NOMO-1 (cell line): ENCODE data around the gene KCNAB3.

Experiments used
- DNase-seq, 2 experiments: peaks; one replicate each; lab custom pipeline; 2025; ENCODE audit not compliant: unreplicated experiment in 2 of 2; lab: John Stamatoyannopoulos, UW

Gene KCNAB3

DNA sequence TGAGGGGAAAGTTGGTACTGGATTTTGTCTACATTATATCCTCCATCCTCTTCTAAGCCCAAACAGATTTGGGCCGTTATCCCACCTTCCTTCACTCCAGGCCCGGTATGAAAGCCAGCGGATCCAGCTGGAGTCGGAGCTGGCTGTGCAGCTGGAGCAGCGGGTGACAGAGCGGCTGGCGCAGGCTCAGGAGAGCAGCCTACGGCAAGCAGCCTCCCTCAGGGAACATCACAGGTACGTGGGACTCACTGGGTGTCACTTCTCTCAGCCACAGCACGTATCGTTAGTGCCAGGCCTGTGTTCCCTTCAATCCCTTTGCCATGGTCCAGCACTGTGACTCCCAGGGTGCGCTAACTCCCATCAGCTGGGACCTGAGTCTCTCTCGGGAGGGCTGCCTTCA is 13.6 kb upstream of the KCNAB3 start:
- no peak for DNase-seq

DNA sequence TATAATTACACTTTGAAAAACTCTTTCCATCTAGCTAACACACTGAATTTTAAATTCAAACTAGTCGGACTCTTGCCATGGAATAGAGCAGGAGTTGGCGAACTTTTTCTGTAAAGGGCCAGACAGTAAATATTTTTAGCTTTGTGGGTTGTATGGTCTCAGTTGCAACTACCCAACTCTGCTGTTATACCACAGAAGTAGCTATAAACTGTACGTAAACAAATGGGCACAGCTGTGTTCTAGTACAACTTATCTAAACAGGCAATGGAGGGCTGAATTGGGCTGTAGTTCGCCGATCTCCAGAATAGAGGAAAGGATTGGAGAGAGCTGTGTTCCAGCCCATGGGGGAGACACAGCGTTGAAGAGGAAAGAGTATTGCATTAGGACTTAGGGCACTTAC is 11.1 kb upstream of the KCNAB3 start:
- DNase-seq = no peak

DNA sequence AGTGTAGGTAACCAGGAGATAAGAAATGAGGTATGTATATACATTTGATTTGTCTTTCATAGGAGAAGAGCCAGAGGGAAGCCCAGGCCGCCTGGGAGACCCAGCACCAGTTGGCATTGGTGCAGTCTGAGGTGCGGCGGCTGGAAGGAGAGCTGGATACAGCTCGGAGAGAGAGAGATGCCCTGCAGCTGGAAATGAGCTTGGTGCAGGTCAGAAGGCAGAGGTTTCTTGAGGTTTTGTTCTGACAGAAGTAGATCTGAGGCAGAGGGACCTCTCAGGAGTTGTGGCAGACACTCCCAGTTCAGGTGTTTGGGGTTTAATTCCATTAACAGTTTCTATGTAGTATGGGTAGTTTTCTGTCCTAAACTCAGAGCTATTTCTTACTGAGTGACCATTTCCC is 10.4 kb upstream of the KCNAB3 start:
- DNase-seq = no peak

DNA sequence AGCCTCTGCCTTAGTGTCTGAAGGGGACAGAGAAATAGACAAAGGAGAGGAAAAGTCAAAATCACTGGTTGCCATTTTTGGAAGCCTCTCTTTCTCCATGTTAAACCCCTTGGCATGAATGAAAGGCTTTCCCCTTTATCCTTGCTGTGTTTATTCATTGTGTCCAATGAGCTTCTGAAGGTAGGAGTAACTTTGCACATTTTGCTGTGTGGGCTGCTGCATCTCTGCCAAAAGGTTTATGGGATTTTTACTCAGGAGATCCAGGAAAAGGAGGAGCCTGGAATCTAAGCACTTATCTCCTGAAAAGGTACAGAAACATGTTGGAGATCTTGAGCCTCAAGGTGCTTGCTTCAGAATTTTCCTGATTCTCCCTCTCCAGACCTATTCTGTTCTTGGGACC is 6.2 kb upstream of the KCNAB3 start:
- DNase-seq = no peak

DNA sequence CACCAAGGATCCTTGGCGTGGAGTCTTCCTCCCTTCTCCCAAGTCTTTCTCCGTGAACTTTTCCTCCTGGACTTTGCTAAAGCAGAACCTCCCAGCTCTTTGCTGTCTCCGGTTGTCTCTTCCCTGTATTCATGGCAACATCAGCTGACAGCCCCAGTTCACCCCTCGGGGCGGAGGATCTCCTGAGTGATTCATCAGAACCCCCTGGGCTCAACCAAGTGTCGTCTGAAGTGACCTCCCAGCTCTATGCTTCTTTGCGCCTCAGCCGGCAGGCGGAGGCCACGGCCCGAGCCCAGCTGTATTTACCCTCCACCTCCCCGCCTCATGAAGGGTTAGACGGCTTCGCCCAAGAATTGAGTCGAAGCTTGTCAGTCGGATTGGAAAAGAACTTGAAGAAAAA is 3.3 kb upstream of the KCNAB3 start:
- DNase-seq = peak; percentile 65 to 77

DNA sequence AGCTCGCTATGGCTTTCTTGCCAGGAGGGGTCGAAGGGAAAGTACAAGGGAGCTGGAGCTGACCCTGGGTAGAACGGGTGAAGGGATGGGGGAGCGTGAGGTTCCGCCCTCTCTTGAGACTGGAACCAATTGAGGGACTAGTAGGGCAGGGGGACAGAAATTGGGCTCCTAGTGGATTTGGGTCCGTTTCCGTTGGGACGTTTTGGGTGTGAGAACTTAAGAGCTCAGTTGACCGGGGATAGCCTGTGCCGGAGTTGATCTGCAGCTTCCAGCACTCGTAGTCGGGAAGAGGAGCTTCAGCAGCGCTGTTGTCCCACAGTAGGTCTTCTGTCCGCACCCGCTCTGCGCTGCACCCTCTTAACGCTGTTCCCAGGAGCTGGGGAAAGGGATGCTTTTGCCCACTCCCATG is 2.8 kb upstream of the KCNAB3 start:
- peak in 1 of 2 experiments; percentile 35 for DNase-seq

DNA sequence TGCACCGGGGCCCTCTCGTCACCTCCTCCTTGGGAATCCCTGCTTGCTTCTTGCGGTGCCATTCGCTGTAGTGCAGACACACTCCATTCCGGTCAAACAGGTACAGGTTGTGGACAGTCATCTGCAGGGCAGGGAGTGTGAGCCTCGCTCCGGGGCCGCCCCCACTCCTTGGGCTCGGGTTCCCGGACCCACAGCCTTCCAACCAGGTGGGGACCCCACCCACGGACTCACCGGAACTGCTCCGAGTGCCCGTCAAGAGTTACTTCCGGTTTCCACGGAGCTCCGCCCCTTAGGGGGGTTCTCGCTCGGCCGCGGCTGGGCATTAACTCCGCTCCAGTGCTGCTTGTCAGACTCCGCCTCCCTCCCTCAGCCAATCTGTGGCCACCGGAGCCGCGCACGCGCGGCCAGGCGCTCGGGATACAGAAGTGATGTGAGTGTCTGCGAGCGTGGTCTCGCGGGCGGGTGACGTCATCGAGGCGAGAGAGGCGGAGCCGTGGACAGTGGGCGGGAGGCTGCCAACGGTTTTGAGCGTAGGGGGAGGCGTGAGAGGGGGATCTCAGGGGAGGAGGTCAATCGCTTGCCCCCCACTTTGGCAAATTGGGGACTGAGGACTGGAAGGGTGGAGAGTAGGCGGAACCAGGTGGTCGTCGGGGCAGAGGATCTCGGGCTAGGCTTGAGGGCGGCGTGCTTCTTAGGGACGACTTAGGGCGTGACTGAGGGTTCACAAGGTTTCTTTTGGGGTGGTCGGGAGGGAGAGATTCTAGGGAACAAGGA is 2.2 kb upstream of the KCNAB3 start, which contains the start of the genes CNTROB and TRAPPC1:
Gene CNTROB (plus strand): TSS at position 498 of the 774 bp plus-strand sequence. CDS start 874 bp downstream, outside the sequence.
Gene TRAPPC1 (minus strand): TSS at position 238 of the 774 bp plus-strand sequence. CDS start 117 bp downstream, at position 121.
- DNase-seq = peak; percentile 99

DNA sequence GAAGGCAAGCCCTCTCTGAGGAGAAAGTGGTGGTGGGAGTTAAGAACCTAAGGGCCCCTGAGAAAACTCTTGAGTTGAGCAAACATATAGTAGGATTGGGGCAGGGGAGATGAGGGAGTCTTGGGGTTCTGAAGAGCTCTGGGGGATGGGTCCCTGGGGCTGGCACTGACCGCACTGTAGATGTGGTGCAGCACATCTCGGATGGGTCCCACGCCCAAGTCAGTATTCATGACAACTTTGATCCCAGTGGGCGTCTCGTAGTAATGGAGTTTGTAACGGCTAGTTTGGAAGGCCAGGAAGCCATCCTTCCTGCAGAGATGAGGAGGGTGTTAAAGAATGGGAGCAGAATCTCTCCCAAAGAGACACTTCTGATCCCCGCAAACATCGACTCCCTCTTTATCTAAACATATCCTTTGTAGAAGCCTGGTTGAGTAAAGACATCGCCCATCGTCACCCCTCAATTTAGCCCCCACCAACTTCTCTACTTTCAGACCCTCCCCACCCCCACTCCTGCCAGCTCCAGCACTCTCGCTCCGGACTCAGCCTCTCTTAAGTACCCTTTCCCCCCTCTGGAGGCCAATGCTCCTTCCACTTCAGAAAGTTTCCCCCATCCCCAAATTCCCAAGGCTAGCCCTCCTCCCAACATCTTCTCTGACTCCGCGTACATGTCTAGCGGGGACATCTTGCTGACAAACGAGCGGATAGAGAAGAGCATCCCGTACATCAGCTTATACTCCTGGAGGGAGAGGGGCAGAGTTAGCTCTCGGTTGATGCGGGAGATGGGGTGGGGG is 1.4 kb upstream of the KCNAB3 start:
- DNase-seq = peak in 1 of 2 experiments; percentile 41

DNA sequence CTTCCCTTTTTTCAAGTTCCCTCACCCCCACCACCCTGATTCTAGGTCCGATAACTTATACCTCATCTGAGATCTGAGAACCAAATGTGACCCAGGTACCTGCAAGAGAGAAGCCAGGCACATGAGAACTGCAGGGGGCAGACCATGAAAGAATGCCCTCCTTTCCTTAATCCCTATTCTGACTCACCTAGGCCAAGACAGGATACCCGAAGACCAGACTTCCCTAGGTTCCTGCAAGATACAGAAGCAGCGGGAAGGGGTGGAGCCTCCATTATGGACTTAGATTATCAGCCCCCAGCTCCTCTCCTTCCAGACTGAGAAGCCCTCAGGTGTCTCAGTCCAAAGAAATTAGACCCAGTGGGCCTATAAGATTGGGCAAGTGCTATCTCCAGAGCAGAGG is 2.1 kb downstream of the KCNAB3 start:
- DNase-seq = no peak

DNA sequence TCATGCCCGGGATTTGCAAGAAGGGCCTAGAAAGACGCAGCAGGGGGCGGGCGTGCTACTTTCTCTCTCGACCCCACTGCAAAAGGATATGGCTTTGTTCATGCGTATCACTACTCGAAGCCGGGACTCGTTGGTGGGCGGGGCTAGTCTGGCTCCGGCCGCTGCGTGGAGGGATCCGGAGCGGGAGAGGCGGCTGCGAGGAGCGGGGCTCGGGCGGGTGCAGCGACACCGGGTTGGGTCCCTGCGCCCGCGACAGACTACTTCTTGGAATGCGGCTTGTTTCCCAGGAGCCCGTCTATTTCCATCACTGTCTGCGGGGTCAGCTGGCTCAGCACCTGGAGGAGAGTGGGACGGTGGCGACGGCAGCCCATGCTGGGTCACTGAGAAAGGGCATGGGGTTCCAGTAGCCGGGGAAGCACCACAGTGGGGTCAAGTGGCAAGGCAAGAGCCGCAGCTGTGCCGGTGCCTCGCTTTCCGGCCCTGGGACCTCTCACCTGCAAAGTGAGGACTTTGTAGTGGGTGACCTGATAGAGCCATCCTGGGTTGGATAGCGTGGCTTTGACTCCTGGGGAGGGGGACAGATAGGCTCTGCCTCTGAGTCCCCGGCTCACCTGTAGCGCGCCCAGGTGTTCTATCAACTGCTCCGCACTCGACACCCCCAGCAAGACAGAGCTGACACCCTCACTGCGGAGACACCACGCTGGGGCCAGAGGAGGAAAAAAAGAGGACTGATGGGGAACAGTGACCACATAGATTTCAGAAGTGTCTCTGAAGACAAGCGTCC is 6.6 kb downstream of the KCNAB3 start:
- no peak for DNase-seq

DNA sequence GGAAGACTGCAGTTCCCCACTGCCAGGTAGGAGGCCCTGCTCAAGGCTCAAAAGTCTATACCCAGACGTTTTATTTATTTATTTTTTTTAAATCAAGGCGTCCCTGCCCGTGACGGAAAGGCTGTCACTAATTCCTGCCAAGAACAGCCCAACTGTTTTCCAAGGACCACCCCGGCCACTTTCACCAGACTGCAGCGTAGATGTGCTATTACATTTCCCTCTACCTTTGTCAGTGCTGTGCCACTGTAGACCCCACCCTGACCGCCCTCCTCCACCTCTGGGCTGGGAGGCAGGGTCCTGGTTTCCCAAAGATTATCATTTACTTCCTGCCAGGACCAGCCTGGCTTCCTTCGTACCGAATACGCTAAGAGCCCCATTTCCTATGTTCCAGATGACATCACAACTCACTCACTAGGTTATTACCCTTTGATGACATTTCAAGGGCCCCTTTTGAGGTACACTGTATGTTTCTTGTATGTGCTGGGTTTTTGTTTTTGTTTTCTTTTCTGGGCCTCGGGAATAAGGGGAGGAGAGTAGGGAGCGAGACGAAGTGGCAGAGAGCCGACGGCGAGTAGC is 7.3 kb downstream of the KCNAB3 start:
- no peak for DNase-seq

DNA sequence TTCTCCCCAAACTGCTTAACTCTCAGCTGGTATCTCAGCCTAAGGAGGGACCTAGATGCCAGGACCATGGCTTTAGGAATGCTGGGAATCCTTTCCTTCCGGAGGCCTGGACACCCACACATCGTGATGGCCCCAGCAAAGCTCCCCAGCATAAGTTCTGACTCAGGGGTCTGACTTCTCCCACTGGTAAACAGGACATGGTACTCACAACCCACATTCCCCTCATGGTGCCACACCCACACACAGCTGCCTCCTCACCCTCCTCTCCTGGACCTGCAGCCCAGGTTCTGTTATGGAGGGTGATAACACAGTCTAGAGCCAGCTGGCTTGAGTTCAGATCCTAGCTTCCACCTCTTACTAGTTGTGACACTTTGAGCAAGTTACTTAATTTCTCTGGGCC is 12.8 kb downstream of the KCNAB3 start:
- no peak for DNase-seq

DNA sequence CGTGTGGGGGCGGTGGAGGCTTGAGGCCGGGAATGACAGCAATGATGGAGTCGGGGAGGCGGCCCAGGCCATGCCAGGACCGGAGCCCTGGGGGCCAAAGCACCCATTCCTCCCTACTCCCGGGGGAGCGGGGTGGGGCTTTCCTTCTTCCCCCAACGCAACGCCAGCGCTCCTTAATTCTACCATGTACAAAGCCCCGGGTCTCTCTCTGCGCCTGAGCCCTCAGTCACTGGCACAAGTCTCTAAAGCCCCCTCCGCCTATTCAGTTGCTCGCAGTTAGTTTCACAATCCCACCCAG is 13.3 kb downstream of the KCNAB3 start:
- DNase-seq = no peak

DNA sequence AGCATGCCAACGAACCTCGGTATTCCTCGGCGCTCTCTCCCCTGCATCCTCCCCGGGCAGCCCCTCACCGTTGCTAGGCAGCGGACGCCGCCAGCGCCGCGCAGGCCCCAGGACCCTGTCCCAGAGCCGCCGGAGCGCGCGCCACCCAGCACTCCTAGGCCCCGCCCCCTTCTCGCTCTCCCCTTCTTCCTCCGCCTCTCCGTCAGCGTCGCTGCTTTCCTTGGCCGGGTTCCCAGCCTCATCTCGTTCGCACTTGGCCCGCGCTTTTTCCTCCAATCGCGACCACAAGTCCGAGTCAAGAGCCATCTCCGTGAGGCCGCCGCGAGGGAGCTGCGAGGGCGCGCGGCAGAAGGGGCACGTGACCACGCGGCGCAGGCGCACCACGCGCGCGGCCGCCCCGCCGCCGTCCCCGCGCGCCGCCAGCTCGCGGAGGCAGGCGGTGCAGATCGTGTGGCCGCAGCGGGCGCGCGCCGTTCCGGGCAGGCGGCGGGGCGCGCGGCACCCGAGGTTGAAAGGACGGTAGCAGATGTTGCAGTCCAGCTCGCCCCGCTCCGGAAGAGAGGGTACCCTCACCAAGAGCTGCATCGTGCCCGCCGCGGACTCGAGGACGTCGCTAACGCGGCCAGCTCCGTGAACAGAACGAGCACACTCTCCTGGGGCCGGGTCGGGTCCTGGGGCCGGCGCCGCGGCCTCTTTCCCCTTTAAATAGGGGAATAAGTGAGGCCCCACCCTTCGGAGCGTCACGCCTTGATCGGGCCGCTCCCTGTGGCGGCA is 13.9 kb downstream of the KCNAB3 start, which contains the start of gene RNF227:
Gene RNF227 (minus strand): TSS at position 679 of the 774 bp plus-strand sequence. CDS start 94 bp downstream, at position 585.
- peak; percentile 91 to 95 for DNase-seq

DNA sequence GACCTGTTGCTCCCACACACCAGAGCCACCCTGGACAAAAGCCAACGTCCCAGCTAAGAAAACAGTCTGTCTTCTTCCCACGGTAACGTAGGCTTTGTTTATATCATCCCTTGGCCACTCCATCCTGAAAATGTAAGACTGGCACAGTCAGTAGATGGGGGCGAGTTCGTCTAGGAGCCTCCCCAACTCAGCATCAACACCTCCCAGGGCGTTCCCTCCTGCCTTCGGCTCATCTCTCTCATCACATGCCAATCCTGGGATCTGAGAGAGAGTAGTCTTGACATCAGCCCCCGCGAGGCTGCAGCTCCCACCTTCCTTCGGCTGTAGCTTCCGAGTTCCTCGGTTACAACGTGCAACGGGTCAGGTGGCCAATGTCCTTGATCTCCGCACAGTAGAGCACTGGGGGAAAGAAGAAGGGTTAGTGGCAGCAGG is 14.5 kb downstream of the KCNAB3 start:
- DNase-seq = peak in 1 of 2 experiments; percentile 71

DNA sequence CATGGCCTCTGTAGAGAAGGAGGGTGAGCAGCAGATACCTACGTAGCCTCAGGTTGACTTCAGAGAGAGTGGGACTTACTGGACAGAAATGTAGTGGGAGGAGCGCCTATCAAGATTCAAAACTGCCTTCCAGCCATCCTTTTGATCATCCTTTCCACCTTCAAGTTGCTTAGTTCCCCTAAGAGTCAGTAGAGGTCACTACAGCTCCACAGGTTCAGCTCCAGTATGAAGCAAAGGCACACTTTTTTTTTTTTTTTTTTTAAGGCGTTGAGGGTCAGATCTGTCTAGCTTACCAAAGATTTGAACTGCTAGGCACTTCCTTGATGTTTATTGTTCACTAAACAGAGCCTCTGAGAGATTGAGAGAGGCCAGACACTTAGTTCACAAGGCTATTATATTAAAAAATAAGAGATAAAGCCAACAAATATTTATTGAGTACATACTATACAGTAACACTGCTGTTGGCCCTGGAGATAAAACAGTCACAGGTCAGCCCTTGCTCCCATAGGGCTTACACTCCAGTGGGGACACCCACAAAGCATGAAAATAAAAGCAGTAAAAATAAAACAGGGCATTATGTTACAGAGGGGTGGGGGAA is 16.6 kb downstream of the KCNAB3 start:
- DNase-seq = peak; percentile 74 to 78

DNA sequence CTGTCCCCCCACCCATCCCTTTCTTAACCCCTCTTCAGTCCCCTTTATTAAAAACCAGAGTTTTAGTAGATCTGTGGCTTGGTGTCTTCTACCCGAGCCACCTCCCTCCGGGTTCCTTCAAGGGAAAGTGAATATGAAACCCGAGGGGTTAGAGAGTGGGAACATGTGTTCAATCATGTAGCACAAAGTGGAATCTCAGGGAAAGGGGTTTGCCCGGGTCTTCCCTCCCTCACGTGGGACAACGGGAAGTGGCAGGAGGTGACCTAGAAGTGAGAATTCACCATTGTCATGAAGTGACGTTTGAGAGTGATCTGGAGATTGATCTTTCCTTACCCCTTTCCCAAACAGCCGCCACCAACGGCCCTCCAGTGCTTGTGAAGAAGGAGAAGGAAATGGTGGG is 18.5 kb downstream of the KCNAB3 start:
- no peak for DNase-seq

DNA sequence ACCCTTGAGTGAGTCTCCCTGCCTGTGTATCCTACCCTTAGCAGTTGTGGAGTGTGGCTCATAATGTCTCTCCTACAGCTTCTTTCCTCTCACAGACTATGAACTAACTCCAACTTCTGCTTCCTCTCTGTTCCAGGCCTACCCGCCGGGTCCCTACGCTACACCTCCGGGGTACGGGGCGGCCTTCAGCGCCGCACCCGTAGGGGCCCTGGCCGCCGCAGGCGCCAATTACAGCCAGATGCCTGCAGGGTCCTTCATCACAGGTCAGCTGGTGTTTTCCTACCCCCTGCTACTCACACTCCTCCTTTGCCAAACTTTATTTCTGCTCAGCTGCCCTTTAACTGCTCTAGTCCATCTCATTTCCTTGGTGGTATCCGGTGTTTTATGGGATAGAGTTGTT is 18.9 kb downstream of the KCNAB3 start:
- DNase-seq = no peak

DNA sequence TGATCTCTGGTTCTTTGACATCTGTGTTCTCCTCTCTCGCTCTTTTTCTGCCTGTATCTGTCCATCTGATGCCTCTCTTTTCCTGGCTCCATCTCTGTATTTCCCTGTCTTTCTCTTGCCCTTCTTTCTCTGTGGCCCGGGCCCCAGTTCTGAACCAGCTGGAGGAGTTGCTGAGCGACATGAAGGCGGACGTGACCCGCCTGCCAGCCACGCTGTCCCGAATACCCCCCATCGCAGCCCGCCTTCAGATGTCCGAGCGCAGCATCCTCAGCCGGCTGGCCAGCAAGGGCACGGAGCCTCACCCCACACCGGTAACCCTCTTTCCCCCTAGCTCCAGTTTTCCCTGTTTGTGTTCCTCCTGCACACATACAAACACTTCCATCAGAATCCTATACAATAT is 19.4 kb downstream of the KCNAB3 start:
- DNase-seq = no peak

DNA sequence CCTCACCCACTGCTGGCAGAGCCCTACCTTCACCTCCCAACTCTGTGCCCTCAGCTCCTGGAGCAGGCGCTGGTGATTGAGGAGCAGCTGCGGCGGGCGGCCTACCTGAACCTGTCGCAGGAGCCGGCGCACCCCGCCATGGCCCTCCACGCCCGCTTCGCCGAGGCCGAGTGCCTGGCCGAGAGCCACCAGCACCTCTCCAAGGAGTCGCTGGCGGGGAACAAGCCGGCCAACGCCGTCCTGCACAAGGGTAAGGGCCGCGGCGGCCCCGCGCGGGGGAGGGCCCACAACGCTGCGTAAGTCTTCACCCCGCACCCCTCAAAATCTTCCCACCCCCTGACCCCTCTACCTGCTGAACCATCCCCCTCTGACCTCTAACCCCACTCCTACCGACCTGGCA is 20.6 kb downstream of the KCNAB3 start:
- no peak for DNase-seq
